ENCODE results near the gene COX17.

DNA sequence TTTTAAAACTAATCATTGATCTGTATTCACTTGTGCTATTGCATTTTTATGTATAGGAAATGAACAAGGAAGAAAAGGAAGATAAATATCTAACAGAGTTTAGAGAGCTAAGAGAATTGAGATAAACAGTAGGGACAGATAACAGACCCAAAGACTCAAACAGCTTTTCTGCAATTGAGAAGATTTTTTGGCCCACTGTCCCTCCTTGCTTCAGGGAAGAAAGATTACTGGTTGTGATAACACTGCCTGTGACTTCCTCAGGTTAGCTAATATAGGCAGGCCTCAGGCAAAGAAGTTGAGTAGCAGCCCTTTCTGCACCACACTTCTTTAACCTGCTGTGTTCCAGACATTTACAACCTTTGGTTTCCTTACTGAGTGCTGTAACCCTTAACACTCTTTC lies 2.7 kb upstream of the COX17 start:
- TF ChIP-seq, protein P1, sequence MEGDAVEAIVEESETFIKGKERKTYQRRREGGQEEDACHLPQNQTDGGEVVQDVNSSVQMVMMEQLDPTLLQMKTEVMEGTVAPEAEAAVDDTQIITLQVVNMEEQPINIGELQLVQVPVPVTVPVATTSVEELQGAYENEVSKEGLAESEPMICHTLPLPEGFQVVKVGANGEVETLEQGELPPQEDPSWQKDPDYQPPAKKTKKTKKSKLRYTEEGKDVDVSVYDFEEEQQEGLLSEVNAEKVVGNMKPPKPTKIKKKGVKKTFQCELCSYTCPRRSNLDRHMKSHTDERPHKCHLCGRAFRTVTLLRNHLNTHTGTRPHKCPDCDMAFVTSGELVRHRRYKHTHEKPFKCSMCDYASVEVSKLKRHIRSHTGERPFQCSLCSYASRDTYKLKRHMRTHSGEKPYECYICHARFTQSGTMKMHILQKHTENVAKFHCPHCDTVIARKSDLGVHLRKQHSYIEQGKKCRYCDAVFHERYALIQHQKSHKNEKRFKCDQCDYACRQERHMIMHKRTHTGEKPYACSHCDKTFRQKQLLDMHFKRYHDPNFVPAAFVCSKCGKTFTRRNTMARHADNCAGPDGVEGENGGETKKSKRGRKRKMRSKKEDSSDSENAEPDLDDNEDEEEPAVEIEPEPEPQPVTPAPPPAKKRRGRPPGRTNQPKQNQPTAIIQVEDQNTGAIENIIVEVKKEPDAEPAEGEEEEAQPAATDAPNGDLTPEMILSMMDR (conservative IDR thresholded peaks at IDR 0.05; ENCODE audit: low read depth, low read length), result no peak
- TF ChIP-seq EZH2 (IDR thresholded peaks at IDR 0.05; ENCODE audit: borderline replicate concordance, low read depth, low read length, poor library complexity, severe bottlenecking), result no peak

All from A673 (cell line).